ENCODE measurements around the gene CREBBP.

The CREBBP gene

GRCh38 chr16:3713587-3714242, 166.8 kb downstream of the CREBBP start:
- no peak for DNase-seq (ENCODE audit: low read depth)

- DNase-seq (ENCODE audit: low read depth), result no peak
These were observed 167.6 kb downstream of the CREBBP start for GRCh38 chr16:3712861-3713372.

GRCh38 chr16:3706253-3707012, 174.1 kb downstream of the CREBBP start:
- DNase-seq (ENCODE audit: low read depth), result no peak

- DNase-seq (ENCODE audit: low read depth), result no peak
These were observed 178.4 kb downstream of the CREBBP start for GRCh38 chr16:3702082-3702481.

GRCh38 chr16:3701531-3701930, 179.0 kb downstream of the CREBBP start:
- no peak for DNase-seq (ENCODE audit: low read depth)

GRCh38 chr16:3698941-3699340, 181.6 kb downstream of the CREBBP start:
- no peak for DNase-seq (ENCODE audit: low read depth)

GRCh38 chr16:3696425-3697218, 183.9 kb downstream of the CREBBP start:
- DNase-seq (ENCODE audit: low read depth), result peak; percentile 98

GRCh38 chr16:3695610-3696369, 184.7 kb downstream of the CREBBP start:
- no peak for DNase-seq (ENCODE audit: low read depth)

GRCh38 chr16:3694051-3694450, 186.5 kb downstream of the CREBBP start:
- no peak for DNase-seq (ENCODE audit: low read depth)

GRCh38 chr16:3691761-3692160, 188.8 kb downstream of the CREBBP start:
- no peak for DNase-seq (ENCODE audit: low read depth)

GRCh38 chr16:3690980-3691720, 189.4 kb downstream of the CREBBP start:
- DNase-seq (ENCODE audit: low read depth), result no peak

- DNase-seq (ENCODE audit: low read depth), result peak; percentile 84
These were observed 190.0 kb downstream of the CREBBP start for GRCh38 chr16:3690470-3690928.

- DNase-seq (ENCODE audit: low read depth), result peak; percentile 19
These were observed 190.8 kb downstream of the CREBBP start for GRCh38 chr16:3689731-3690130.

GRCh38 chr16:3687792-3688191, 192.7 kb downstream of the CREBBP start:
- no peak for DNase-seq (ENCODE audit: low read depth)

- DNase-seq (ENCODE audit: low read depth), result no peak
These were observed 193.5 kb downstream of the CREBBP start for GRCh38 chr16:3687021-3687420.

GRCh38 chr16:3681206-3681605, 199.3 kb downstream of the CREBBP start:
- no peak for DNase-seq (ENCODE audit: low read depth)

GRCh38 chr16:3677994-3678393, 202.5 kb downstream of the CREBBP start:
- no peak for DNase-seq (ENCODE audit: low read depth)

- DNase-seq (ENCODE audit: low read depth), result no peak
These were observed 204.8 kb downstream of the CREBBP start for GRCh38 chr16:3675601-3676130.
